ENCODE measurements around the gene CCNE1. TPM values are rescaled to one million over a fixed set of nuclear protein-coding genes. Genes with fewer than 3 reads are reported as not detected.

CCNE1 gene
- 6.4 TPM for total RNA-seq (ENCODE audit: unreplicated experiment)
- long read RNA-seq, partial matches to known transcripts = 0 of 4 reads
- long read RNA-seq, other reads (novel, unspliced or antisense) = 2 of 4 reads

DNA sequence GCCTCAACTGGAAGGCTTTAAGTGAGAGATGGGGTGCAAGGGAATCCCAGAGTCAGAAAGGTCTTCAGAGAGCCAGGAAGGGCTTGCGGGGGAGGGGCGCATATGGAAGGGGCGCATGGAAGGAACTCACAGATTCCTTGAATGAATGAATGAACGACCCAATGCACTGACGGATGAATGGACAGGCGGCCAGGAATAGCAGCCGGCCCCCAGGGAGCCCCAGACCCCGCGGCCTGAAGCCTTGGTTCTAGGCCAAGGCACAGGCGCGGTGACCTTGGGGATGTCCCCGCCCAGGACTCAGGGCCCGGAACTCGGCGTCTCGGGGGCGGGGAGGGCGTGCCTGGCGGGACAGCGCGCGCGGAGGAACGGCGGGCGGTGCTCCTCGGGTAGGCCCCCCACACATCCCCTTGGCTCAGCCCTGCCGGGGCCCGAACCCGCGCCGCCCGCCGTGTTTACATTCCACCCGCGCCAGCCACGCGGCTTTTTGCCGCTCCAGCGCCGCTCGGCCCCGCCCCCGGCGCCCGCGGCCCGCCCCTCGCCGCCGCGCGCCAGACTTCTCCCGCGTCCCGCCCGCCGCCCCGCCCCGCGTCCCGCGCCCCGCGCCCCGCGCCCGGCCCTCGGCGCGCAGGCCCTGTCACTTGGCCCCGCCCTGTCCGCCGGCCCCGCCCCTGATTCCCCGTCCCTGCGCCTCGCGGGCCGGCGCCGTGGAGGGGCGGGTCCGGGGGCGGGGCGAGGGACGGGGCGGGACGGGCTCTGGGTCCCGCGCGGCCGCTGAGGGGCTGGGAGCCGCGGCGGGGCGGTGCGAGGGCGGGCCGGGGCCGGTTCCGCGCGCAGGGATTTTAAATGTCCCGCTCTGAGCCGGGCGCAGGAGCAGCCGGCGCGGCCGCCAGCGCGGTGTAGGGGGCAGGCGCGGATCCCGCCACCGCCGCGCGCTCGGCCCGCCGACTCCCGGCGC is at the start of gene CCNE1:
Gene CCNE1, plus strand, starts transcription at position 867 of the 955 bp plus-strand sequence. CDS start 565 bp downstream, outside the sequence.
- TF ChIP-seq, protein P1, sequence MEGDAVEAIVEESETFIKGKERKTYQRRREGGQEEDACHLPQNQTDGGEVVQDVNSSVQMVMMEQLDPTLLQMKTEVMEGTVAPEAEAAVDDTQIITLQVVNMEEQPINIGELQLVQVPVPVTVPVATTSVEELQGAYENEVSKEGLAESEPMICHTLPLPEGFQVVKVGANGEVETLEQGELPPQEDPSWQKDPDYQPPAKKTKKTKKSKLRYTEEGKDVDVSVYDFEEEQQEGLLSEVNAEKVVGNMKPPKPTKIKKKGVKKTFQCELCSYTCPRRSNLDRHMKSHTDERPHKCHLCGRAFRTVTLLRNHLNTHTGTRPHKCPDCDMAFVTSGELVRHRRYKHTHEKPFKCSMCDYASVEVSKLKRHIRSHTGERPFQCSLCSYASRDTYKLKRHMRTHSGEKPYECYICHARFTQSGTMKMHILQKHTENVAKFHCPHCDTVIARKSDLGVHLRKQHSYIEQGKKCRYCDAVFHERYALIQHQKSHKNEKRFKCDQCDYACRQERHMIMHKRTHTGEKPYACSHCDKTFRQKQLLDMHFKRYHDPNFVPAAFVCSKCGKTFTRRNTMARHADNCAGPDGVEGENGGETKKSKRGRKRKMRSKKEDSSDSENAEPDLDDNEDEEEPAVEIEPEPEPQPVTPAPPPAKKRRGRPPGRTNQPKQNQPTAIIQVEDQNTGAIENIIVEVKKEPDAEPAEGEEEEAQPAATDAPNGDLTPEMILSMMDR (IDR thresholded peaks at IDR 0.05; ENCODE audit: partially characterized antibody, unreplicated experiment) = no peak
- Mint-ChIP-seq H3K27ac (ENCODE audit: unreplicated experiment) (peak within 1 kb of the TSS; percentile 68), H3K9me3 (ENCODE audit: unreplicated experiment) (peaks cover 6% of the 10 kb centered on the region)

DNA sequence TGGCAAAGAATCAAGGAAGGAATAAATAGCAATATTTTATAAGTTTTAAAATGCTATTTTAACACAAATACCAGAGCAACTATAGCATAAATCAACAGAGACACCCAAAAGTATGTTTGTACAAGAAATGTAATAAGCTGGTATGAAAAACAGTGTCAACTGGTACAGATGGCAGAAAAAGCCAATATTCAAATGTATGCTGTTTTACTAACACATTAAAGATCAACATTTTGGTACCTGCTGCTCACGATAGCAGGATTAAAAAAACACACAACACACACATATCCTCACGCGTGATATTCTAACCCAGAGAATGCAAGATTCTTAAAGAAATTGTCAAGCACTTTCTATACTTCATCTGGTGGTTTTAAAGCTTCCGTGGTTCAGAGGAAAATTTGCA is 48.6 kb upstream of the CCNE1 start:
- TF ChIP-seq, protein P1 (IDR thresholded peaks at IDR 0.05; ENCODE audit: partially characterized antibody, unreplicated experiment) = no peak
- no peak for DNase-seq
- peaks cover 5% of the 10 kb centered on the region for H3K9me3 Mint-ChIP-seq (ENCODE audit: unreplicated experiment)

More for the DNA sequence above, at the start of gene CCNE1:
- Mint-ChIP-seq H3K4me3 (ENCODE audit: unreplicated experiment) (peak within 1 kb of the TSS; percentile 85), H3K36me3 (ENCODE audit: unreplicated experiment) (no peaks in the 10 kb centered on the region), H3K27me3 (ENCODE audit: unreplicated experiment) (peaks cover 5% of the 10 kb centered on the region), H3K4me1 (ENCODE audit: low read depth, unreplicated experiment) (peaks cover 4% of the 10 kb centered on the region)
- peak; percentile 95 for DNase-seq

DNA sequence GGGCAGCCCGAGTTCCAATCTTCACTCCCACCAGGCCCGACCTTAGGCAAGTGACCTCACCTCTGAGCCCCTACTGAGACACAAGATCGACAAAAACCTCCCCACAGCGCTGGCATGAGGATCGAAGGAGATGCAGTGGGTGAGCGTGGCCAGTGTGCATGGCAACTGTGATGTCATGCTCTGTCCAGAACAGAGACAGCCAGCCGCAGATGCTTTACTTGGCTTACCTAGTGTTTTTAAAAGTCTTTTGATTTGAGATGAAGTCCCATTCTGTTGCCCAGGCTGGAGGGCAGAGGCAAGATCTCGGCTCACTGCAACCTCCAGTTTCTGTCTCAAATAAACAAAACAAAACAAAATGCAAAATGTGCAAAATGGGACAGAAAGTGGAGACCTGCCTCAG is 47.4 kb upstream of the CCNE1 start:
- peaks cover 5% of the 10 kb centered on the region for H3K9me3 Mint-ChIP-seq (ENCODE audit: unreplicated experiment)
- DNase-seq = no peak
- H3K27ac Mint-ChIP-seq (ENCODE audit: unreplicated experiment) = no peak overlapping the region
- H3K4me1 Mint-ChIP-seq (ENCODE audit: low read depth, unreplicated experiment) = no peaks in the 10 kb centered on the region
- no peak overlapping the region for H3K4me3 Mint-ChIP-seq (ENCODE audit: unreplicated experiment)
- H3K27me3 Mint-ChIP-seq (ENCODE audit: unreplicated experiment) = peaks cover 7% of the 10 kb centered on the region
- no peaks in the 10 kb centered on the region for H3K36me3 Mint-ChIP-seq (ENCODE audit: unreplicated experiment)
- TF ChIP-seq, protein P1 (IDR thresholded peaks at IDR 0.05; ENCODE audit: partially characterized antibody, unreplicated experiment) = no peak

More for the DNA sequence above, 48.6 kb upstream of the CCNE1 start:
- H3K27me3 Mint-ChIP-seq (ENCODE audit: unreplicated experiment) = peaks cover 7% of the 10 kb centered on the region
- H3K27ac Mint-ChIP-seq (ENCODE audit: unreplicated experiment) = no peak overlapping the region
- no peaks in the 10 kb centered on the region for H3K4me1 Mint-ChIP-seq (ENCODE audit: low read depth, unreplicated experiment)
- H3K36me3 Mint-ChIP-seq (ENCODE audit: unreplicated experiment) = no peaks in the 10 kb centered on the region
- no peak overlapping the region for H3K4me3 Mint-ChIP-seq (ENCODE audit: unreplicated experiment)

DNA sequence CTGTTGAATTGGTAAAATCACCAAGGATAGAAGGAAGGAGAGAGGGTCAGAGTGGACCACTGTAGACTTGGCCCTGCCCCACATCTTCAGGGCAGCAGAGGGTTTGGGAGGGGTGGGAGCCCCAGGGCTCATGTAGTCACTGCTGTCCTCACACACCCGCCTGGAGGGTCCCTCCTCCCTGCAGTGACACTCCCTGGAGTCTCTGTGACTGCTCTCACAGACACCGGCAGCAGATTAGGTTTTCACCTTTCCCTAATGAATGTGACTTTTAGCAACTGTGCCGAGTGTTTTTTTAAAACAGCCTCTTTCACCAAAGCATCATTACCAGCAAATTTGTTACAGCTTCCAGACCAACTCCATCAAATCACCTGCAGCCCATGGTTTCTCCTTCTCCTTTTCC is 45.7 kb upstream of the CCNE1 start:
- Mint-ChIP-seq H3K36me3 (ENCODE audit: unreplicated experiment) (no peaks in the 10 kb centered on the region), H3K27ac (ENCODE audit: unreplicated experiment) (no peak overlapping the region), H3K4me3 (ENCODE audit: unreplicated experiment) (no peak overlapping the region), H3K9me3 (ENCODE audit: unreplicated experiment) (peaks cover 5% of the 10 kb centered on the region), H3K27me3 (ENCODE audit: unreplicated experiment) (peaks cover 9% of the 10 kb centered on the region), H3K4me1 (ENCODE audit: low read depth, unreplicated experiment) (no peaks in the 10 kb centered on the region)
- TF ChIP-seq, protein P1 (IDR thresholded peaks at IDR 0.05; ENCODE audit: partially characterized antibody, unreplicated experiment) = no peak
- no peak for DNase-seq

Data from glutamatergic neuron (in vitro differentiated cells).